MM.1S (cell line): ENCODE data around the gene LBHD1.

Source experiments
- DNase-seq: peaks from one replicate; pipeline ENCODE4 v3.0.0-alpha.2; 2015
- H2AFZ ChIP-seq: fragments of 300-600 bp; sonication (generic); 2 replicates; pipeline ENCODE4 v1.6.0; 2016; ENCODE audit warnings: antibody characterized with exemption, low read length
- H3F3A ChIP-seq: fragments of 300-600 bp; sonication (generic); 2 replicates; pipeline ENCODE4 v1.6.1; 2016; ENCODE audit warnings: mild to moderate bottlenecking, antibody characterized with exemption, low read length, moderate library complexity, mixed read lengths; ENCODE audit not compliant: insufficient read depth
- H3K27ac ChIP-seq: fragments of 300-600 bp; sonication (generic); 2 replicates; pipeline ENCODE4 v1.5.1; 2016; ENCODE audit warnings: mild to moderate bottlenecking, low read length
- H3K27me3 ChIP-seq: fragments of 300-600 bp; sonication (generic); replicated peaks from 2 replicates; pipeline ENCODE4 v1.6.0; 2016; ENCODE audit warnings: low read length; ENCODE audit not compliant: insufficient read depth
- H3K36me3 ChIP-seq: fragments of 300-600 bp; sonication (generic); replicated peaks from 2 replicates; pipeline ENCODE4 v1.6.1; 2016; ENCODE audit warnings: mild to moderate bottlenecking, low read length, mixed read lengths; ENCODE audit not compliant: insufficient read depth
- H3K4me1 ChIP-seq: fragments of 300-600 bp; sonication (generic); 2 replicates; pipeline ENCODE4 v1.6.1; 2016; ENCODE audit warnings: low read length, mixed read lengths
- H3K4me2 ChIP-seq: fragments of 300-600 bp; sonication (generic); 2 replicates; pipeline ENCODE4 v1.6.0; 2016; ENCODE audit warnings: low read depth, low read length
- H3K4me3 ChIP-seq: fragments of 300-600 bp; sonication (generic); 2 replicates; pipeline ENCODE4 v1.5.1; 2016; ENCODE audit warnings: low read length, mixed read lengths
- H3K79me2 ChIP-seq: fragments of 300-600 bp; sonication (generic); 2 replicates; pipeline ENCODE4 v1.6.1; 2016; ENCODE audit warnings: mixed run types, low read length, mixed read lengths
- H3K9ac ChIP-seq: fragments of 300-600 bp; sonication (generic); 2 replicates; pipeline ENCODE4 v1.6.1; 2016; ENCODE audit warnings: low read length, mixed read lengths
- H3K9me2 ChIP-seq: fragments of 300-600 bp; sonication (generic); replicated peaks from 2 replicates; pipeline ENCODE4 v1.6.1; 2016; ENCODE audit warnings: mild to moderate bottlenecking, low read length, mixed read lengths; ENCODE audit not compliant: insufficient read depth
- H3K9me3 ChIP-seq: fragments of 300-600 bp; sonication (generic); replicated peaks from 2 replicates; pipeline ENCODE4 v1.6.1; 2016; ENCODE audit warnings: mild to moderate bottlenecking, low read length, mixed read lengths; ENCODE audit not compliant: insufficient read depth
- H4K20me1 ChIP-seq: fragments of 300-600 bp; sonication (generic); 2 replicates; pipeline ENCODE4 v1.6.1; 2016; ENCODE audit warnings: mild to moderate bottlenecking, low read length, moderate library complexity, mixed read lengths; ENCODE audit not compliant: insufficient read depth
- CTCF ChIP-seq: fragments of 300-600 bp; sonication (generic); IDR thresholded peaks from 2 replicates; pipeline ENCODE4 v1.5.1; 2016; ENCODE audit warnings: antibody characterized with exemption, low read length, mixed read lengths
- EZH2 ChIP-seq: fragments of 300-600 bp; sonication (generic); optimal IDR thresholded peaks from 2 replicates; pipeline ENCODE3; 2017; ENCODE audit warnings: low read depth, mild to moderate bottlenecking, antibody characterized with exemption, low read length, mixed read lengths
- EZH2phosphoT487 ChIP-seq: fragments of 300-600 bp; sonication (generic); IDR thresholded peaks from 2 replicates; pipeline ENCODE4 v1.6.1; 2018; ENCODE audit warnings: antibody characterized with exemption, low read length

The LBHD1 gene

DNA sequence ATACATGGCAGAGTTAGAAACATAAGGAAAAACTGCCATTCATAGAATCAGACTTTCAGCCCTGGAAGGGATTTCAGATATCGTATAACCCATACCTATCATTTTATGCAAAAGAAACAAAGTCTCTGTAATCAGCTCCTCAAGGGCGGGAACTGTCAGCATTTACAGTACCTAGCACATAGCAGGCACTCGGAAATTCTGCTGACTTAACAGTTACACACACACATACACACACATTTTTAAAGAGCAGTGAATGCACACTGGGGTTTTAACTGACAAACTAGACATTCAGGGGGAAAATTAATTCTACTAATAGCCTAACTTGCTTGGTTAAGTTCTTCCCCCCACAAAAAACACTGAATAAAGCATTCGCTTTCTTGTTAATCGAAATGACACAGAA is 44.1 kb upstream of the LBHD1 start:
- Histone ChIP-seq H2AFZ (no peak overlapping the region), H3F3A (peaks cover 64% of the 10 kb centered on the region), H3K27ac (peak overlapping the region; percentile 6; the same call in 1 of the 2 replicates), H3K4me2 (no peak overlapping the region; the same call in 1 of the 2 replicates), H4K20me1 (no peaks in the 10 kb centered on the region), H3K36me3 (peaks cover 26% of the 10 kb centered on the region), H3K27me3 (no peaks in the 10 kb centered on the region), H3K79me2 (peaks cover 87% of the 10 kb centered on the region), H3K4me3 (no peak overlapping the region), H3K9me3 (no peaks in the 10 kb centered on the region), H3K9me2 (no peaks in the 10 kb centered on the region), H3K9ac (no peak overlapping the region), H3K4me1 (peaks cover 55% of the 10 kb centered on the region)
- no peak for TF ChIP-seq EZH2
- no peak for TF ChIP-seq EZH2phosphoT487
- TF ChIP-seq CTCF = no peak
- DNase-seq = no peak

DNA sequence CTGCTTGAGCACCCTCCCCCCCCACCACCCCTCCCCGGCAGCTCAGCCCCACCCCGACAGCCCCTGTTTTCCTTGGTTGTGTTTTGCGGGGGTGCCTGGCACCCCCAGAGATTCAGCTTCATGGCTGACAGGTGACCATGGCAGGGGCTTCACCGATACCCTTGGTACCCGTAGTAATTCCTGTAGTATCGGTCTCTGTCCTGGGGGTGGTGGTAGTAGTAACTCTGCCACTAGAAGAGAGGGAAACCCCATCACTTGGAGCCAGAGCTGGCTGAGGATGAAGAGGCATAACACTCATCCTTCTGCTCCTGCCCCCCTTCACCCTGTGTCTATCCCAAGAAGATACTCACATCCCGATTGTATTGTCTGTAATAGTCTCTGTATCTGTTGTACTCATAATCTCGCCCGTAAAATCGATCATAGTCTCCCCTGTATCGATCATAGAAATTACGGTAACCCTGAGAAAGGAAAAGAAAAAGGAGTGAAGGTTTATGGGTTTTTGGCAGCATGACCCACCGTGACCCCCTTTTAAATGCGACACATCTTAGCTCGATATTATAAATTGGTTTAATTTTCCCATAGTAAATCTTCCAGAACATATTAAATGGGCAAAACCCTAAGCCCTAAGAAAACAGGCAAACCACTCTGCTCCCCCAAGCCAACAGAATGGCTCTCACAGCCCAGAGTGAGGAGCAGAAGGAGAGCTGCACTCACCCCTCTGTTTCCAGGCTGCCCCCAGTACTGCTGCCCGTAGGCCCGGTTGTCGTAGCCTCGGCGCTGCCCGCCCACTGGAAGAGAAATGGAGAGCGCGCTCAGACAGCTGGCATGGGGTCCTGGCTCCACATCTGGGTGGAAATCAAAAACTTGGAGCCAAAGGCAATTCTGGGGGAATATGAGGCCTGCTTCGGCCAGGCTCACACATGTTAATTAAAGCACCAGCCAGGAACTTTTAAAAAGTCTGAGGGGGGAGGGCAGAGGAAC is 43.4 kb upstream of the LBHD1 start:
- Histone ChIP-seq H3K4me1 (peaks cover 58% of the 10 kb centered on the region), H3K27me3 (no peaks in the 10 kb centered on the region), H3K9me3 (no peaks in the 10 kb centered on the region), H3K27ac (peak overlapping the region; percentile 4; the same call in 1 of the 2 replicates), H3K4me3 (no peak overlapping the region), H2AFZ (no peak overlapping the region), H3K4me2 (peak overlapping the region; percentile 0; the same call in 1 of the 2 replicates), H3K9me2 (no peaks in the 10 kb centered on the region), H4K20me1 (no peaks in the 10 kb centered on the region), H3K79me2 (peaks cover 80% of the 10 kb centered on the region), H3K36me3 (peaks cover 24% of the 10 kb centered on the region), H3F3A (peaks cover 67% of the 10 kb centered on the region), H3K9ac (no peak overlapping the region)
- no peak for TF ChIP-seq CTCF
- TF ChIP-seq EZH2 = no peak
- no peak for TF ChIP-seq EZH2phosphoT487
- DNase-seq = no peak

DNA sequence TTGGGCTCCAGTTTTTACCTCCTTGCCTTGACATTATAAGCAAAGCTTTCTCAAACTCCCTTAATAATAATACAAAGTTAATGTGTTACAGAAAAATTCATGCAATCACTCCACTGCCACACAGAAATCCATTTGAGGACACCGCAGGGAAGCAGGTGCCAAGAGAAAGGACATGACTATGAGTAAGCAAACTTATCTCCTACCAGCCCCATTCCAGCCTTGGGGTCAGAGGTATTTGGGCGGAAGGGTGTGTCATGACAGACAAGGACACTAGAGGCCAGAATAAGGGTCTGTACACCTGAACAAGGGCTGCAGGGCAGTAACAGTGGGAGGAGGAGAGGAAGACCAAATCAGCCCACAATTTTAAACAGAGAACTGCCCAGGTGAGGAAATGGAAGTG is 41.3 kb upstream of the LBHD1 start:
- Histone ChIP-seq H3K4me3 (no peak overlapping the region), H3K4me1 (peaks cover 71% of the 10 kb centered on the region), H3K79me2 (peaks cover 62% of the 10 kb centered on the region), H3K4me2 (peak overlapping the region; percentile 19), H2AFZ (no peak overlapping the region), H3K27me3 (no peaks in the 10 kb centered on the region), H3K9me2 (no peaks in the 10 kb centered on the region), H3K9me3 (no peaks in the 10 kb centered on the region), H3K9ac (peak overlapping the region; percentile 5; the same call in 1 of the 2 replicates), H3K36me3 (peaks cover 15% of the 10 kb centered on the region), H3F3A (peaks cover 76% of the 10 kb centered on the region), H3K27ac (peak overlapping the region; percentile 68), H4K20me1 (no peaks in the 10 kb centered on the region)
- peak; percentile 54 for DNase-seq
- TF ChIP-seq EZH2phosphoT487 (no peak), CTCF (peak; percentile 10; the same call in 1 of the 2 replicates)
